ENCODE data around the gene GALNT9.

GALNT9 gene

DNA sequence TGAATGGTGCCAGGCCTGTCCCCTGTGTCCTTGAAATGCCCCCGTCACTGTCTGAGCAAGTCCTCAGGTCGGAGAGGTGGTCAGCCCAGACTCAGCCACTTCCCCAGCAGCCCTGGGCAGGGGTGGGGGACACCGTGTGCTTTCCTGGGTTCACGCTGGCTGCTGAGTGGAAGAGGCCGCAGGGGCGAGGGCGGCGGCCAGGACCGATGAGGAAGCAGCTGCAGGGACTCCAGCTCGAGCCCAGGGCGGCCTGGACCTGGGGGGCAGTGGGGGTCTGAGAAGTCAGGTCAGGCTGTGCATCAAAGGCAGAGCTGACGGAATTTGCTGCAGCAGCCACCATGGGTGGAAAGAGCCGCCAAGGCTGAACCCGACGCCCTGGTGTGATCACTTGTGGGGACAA, 156.8 kb downstream of the GALNT9 start:
- no peaks in the 10 kb centered on the region for H3K36me3 ChIP-seq (ENCODE audit: insufficient read depth, low read length)
- H3K4me3 ChIP-seq (ENCODE audit: low read length), result no peak overlapping the region
- peaks cover 50% of the 10 kb centered on the region for H3K27me3 ChIP-seq (ENCODE audit: insufficient read depth, low read length)
- no peak overlapping the region for H2AFZ ChIP-seq (ENCODE audit: low read depth, low read length)
- H3K9me3 ChIP-seq (ENCODE audit: low read length), result no peaks in the 10 kb centered on the region
- no peaks in the 10 kb centered on the region for H3K4me1 ChIP-seq (ENCODE audit: insufficient read depth, low read length)

DNA sequence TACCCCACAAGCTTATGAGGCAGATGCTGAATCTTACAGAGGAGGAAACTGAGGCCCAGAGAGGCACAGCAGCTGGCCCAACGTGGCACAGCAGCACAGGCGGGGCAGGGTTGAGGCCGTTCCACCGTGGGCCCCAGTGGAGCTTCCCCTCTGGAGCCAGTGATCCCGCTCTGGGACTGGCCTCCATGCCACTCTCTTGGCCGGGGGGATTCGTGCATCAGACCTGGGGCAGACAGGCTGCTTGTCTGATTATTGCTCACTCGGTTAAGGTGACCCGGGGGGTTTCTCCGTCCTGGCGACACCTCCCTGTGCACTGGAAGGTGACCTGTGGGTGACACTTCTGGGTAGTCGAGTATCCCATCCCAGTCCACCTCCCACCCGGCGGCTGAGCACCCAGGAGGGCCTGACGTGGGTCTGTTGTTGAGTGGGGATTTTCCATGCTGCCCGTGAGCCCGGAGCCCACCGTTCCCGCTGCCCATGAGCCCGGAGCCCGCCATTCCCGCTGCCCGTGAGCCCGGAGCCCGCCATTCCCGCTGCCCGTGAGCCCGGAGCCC, 157.3 kb downstream of the GALNT9 start:
- no peaks in the 10 kb centered on the region for H3K36me3 ChIP-seq (ENCODE audit: insufficient read depth, low read length)
- no peaks in the 10 kb centered on the region for H3K9me3 ChIP-seq (ENCODE audit: low read length)
- peaks cover 49% of the 10 kb centered on the region for H3K27me3 ChIP-seq (ENCODE audit: insufficient read depth, low read length)
- H3K4me1 ChIP-seq (ENCODE audit: insufficient read depth, low read length), result no peaks in the 10 kb centered on the region
- no peak overlapping the region for H3K4me3 ChIP-seq (ENCODE audit: low read length)
- H2AFZ ChIP-seq (ENCODE audit: low read depth, low read length), result no peak overlapping the region

DNA sequence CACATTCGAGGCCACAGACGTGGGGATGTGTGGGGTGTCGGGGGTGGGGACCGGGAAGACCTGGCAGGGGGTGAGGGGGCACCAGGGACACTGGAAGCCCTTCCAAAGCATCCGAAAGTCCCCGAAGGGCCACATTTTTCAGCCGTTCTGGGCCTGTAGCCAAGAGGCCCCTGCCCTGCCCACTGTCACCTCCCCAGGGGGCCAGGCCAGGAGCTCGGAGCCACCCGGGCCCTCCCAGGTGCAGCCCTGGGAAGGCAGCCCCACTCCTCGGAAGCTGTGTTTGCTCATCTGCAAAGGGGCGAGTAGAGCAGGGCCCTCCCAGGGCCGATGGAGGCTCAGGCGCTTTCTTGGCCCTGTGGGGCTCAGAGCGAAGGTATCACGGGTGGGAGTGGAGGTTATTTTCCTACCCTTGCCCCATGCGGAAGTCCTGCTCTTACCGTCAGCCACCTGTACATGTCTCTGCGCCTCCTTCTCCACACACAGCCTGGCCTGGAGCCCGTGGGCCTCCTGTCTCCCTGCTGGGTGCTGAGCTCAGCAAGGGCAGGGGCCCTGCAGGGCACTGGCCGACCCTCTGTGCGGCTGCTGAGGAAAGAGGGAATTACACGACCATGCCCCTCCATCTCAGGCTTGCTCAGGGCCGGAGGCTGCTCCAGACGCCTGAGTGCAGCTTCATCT, 158.0 kb downstream of the GALNT9 start:
- H3K9me3 ChIP-seq (ENCODE audit: low read length), result no peaks in the 10 kb centered on the region
- H3K27me3 ChIP-seq (ENCODE audit: insufficient read depth, low read length), result peaks cover 48% of the 10 kb centered on the region
- no peak overlapping the region for H3K4me3 ChIP-seq (ENCODE audit: low read length)
- no peaks in the 10 kb centered on the region for H3K4me1 ChIP-seq (ENCODE audit: insufficient read depth, low read length)
- no peak overlapping the region for H2AFZ ChIP-seq (ENCODE audit: low read depth, low read length)
- no peaks in the 10 kb centered on the region for H3K36me3 ChIP-seq (ENCODE audit: insufficient read depth, low read length)

DNA sequence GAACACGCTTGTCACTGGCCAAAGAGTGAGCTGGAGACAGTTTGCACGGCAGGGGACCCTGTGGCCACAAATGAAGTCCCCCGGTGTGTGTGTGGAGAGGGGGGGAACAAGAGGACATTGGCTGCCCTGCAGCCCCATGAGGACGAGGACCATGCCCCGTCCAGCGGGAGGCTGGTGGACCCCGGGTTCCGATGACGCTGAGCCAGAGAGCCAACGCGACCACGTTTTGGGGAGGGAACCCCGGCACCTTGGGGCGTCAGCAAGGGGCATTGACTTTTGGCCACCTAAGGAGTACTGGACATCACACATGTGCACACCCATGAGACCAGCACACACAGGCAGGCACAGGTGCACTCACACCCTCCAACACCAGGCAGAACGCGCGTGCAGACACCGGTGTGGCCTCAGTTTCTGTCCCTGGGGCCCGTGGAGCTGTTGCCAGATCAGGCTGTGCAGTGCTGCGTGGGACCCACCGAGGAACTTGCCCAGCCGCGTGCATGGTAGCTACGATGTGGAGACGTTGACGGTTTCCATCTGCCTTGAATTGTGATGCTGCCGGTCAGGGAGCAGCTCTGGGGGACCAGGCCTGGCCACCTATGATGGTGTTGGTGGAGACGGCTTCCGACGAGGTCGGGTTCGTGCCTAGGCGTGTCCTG, 158.6 kb downstream of the GALNT9 start:
- Histone ChIP-seq H3K4me1 (ENCODE audit: insufficient read depth, low read length) (no peaks in the 10 kb centered on the region), H3K27me3 (ENCODE audit: insufficient read depth, low read length) (peaks cover 48% of the 10 kb centered on the region), H3K36me3 (ENCODE audit: insufficient read depth, low read length) (no peaks in the 10 kb centered on the region), H3K4me3 (ENCODE audit: low read length) (no peak overlapping the region), H3K9me3 (ENCODE audit: low read length) (peaks cover 2% of the 10 kb centered on the region), H2AFZ (ENCODE audit: low read depth, low read length) (no peak overlapping the region)

DNA sequence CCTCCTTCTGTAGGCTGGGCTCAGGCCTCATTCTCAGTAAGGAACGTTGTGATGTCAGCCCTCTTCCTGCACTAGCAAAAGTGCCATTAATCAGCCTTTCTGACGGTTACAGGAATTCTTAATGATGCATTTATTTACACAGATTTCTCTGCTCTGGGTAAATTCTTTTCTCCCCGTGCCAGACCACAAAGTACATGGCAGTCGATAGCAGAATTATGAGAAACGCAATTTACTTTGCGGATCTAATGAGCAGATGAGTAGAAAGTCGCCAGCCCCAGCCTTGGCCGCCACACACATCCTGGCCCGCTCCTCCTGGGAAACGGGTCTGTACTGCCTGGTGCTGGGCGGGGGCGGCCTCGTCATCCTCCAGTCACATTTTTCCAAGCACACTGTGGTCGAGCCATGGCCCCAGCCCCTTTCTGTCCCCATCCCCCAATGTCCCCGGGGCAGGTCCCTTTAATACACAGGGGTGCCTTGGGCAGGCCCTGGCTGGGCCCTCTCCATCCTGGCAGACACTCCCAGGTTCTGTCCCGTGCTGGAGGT, 159.2 kb downstream of the GALNT9 start:
- no peaks in the 10 kb centered on the region for H3K4me1 ChIP-seq (ENCODE audit: insufficient read depth, low read length)
- H3K27me3 ChIP-seq (ENCODE audit: insufficient read depth, low read length), result peaks cover 45% of the 10 kb centered on the region

DNA sequence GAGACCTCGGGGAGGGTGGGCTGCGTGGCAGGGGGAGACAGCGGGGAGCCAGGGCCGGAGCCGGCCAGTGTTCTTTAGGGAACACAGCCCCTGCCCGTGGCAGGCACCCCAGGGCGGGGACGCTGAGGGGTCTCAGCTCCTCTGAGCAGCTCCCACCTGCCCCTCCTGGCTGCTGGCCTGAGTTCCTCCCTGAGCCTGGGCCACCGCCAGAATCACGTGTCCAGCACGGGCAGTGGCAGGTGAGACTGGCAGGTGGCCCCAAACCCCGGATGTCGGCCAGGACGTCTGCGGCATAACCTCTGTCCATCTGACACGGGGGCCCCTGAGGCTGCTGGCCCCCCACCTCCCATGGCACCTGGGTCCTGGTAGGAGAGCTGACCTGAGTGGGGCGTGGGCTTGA, 160.0 kb downstream of the GALNT9 start:
- H3K4me3 ChIP-seq (ENCODE audit: low read length), result no peak overlapping the region
- H3K27me3 ChIP-seq (ENCODE audit: insufficient read depth, low read length), result peaks cover 38% of the 10 kb centered on the region

More for the DNA sequence above, 159.2 kb downstream of the GALNT9 start:
- Histone ChIP-seq H3K4me3 (ENCODE audit: low read length) (no peak overlapping the region), H3K9me3 (ENCODE audit: low read length) (peaks cover 2% of the 10 kb centered on the region), H2AFZ (ENCODE audit: low read depth, low read length) (no peak overlapping the region), H3K36me3 (ENCODE audit: insufficient read depth, low read length) (no peaks in the 10 kb centered on the region)

DNA sequence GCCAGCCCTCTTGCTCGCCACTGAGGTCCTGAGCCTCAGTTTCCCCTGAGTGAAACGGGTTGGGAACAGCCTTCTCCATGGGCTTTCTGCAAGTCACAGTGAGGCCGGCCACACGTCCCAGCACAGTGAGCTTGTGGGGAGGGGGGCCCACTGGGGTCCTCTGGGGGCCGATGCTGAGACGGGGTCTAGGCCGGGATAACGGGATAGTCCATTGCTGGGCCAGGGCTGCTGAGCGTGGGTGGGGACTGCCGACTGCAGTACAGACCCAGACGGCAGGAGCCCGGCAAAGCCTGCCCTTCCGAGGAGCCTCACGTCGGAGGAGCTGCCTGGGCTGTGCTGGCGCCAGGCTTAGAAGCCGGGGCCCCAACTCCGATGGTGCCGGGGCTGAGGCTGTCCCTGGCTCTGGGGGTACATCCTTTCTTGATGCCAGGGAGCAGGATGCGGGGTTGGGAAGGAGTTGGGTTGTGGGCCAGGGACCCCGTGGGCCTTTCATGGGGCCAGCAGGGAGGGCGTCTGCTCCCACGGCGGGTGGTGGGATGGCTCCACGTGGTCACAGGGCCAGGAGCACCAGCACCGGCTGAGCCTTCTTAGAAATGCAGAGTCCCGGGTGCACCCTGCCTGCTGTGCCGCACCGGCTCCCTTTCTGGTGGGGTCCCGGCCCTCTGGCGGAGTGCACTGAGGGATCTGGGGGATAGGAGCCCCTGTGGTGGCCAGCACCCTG, 160.9 kb downstream of the GALNT9 start:
- Histone ChIP-seq H3K9me3 (ENCODE audit: low read length) (peaks cover 2% of the 10 kb centered on the region), H2AFZ (ENCODE audit: low read depth, low read length) (no peak overlapping the region), H3K36me3 (ENCODE audit: insufficient read depth, low read length) (no peaks in the 10 kb centered on the region), H3K27me3 (ENCODE audit: insufficient read depth, low read length) (peaks cover 32% of the 10 kb centered on the region), H3K4me1 (ENCODE audit: insufficient read depth, low read length) (no peaks in the 10 kb centered on the region), H3K4me3 (ENCODE audit: low read length) (no peak overlapping the region)

More for the DNA sequence above, 160.0 kb downstream of the GALNT9 start:
- Histone ChIP-seq H3K4me1 (ENCODE audit: insufficient read depth, low read length) (no peaks in the 10 kb centered on the region), H3K36me3 (ENCODE audit: insufficient read depth, low read length) (no peaks in the 10 kb centered on the region), H3K9me3 (ENCODE audit: low read length) (peaks cover 2% of the 10 kb centered on the region), H2AFZ (ENCODE audit: low read depth, low read length) (no peak overlapping the region)

DNA sequence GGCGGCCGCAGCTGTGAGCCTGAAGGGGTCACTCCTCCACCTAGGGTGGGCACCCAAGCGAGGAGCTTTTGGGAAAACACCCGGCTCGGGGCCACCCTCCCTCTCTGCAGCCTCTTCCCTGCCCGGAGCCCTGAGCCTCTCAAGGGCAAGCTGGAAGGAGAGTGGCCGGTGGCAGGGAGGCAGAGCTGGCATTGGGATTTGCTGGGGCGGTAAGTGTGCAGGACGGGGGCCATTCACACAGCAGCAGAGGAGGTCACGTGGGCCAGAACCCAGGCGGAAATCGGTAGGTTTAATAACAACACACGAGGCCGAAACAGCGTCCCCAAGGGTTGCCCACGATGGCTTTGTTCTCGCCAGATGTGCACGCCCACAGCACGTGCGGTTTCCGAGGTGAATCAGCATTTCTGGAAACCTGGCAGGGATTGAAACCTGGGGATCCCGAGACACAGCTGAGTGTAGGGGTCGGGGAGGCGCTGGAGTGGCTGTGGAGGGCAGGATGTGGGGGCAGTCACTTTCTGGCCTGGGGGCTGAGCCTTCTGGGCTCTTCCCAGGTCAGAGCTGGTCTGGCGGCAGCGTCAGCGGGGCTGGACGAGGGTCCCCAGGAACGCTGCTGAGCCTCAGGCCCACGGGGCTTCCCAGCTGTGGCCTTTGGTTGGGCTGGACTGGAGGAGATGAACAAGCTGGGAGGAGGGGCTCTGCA, 161.6 kb downstream of the GALNT9 start:
- Histone ChIP-seq H3K4me3 (ENCODE audit: low read length) (no peak overlapping the region), H3K27me3 (ENCODE audit: insufficient read depth, low read length) (peaks cover 26% of the 10 kb centered on the region), H2AFZ (ENCODE audit: low read depth, low read length) (no peak overlapping the region), H3K9me3 (ENCODE audit: low read length) (peaks cover 2% of the 10 kb centered on the region), H3K36me3 (ENCODE audit: insufficient read depth, low read length) (no peaks in the 10 kb centered on the region), H3K4me1 (ENCODE audit: insufficient read depth, low read length) (no peaks in the 10 kb centered on the region)

DNA sequence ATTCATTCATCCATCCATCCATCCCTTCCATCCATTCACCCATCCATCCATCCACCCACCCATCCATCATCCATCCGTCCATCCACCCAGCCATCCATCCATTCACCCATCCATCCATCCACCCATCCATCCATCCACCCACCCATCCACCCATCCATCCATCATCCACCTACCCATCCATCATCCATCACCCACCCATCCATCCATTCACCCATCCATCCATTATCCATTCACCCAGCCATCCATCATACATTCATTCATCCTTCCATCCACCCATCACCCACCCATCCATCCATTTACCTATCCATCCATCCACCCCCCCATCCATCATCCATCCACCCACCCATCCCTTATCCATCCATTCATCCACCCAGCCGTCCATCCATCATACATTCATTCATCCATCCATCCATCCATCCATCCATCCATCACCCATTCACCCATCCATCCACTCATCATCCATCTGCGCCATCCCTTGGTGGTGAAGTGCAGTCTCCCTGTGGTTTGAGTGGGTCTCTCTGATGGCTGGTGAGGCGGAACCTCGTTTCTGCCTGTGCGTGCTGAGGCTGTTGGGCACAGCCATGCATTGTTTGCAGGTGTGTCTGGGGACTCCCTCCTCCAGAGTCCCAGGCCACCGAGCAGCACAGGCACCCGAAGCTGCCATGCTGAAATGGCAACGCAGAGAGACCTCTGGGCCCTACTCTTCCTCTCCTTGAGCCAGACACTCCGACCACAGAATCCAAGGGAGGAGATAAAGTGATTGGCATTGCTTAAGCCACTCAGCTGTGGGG, 162.4 kb downstream of the GALNT9 start:
- no peak overlapping the region for H2AFZ ChIP-seq (ENCODE audit: low read depth, low read length)
- peaks cover 2% of the 10 kb centered on the region for H3K9me3 ChIP-seq (ENCODE audit: low read length)
- no peaks in the 10 kb centered on the region for H3K4me1 ChIP-seq (ENCODE audit: insufficient read depth, low read length)
- H3K36me3 ChIP-seq (ENCODE audit: insufficient read depth, low read length), result no peaks in the 10 kb centered on the region
- peaks cover 20% of the 10 kb centered on the region for H3K27me3 ChIP-seq (ENCODE audit: insufficient read depth, low read length)
- H3K4me3 ChIP-seq (ENCODE audit: low read length), result no peak overlapping the region

DNA sequence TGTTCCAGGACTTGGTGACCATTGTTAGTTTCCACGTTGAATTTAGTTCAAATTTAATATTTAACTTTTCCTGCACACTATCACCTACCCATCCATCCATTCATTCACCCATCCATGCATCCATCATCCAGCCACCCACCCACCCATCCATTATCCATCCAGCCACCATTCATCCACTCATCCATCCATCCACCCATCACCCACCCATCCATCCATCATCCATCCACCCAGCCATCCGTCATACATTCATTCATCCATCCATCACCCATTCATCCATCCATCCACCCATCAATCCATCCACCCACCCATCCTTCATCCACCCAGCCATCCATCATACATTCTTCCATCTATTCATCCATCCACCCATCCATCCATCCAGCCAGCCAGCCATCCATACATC, 163.3 kb downstream of the GALNT9 start:
- Histone ChIP-seq H2AFZ (ENCODE audit: low read depth, low read length) (no peak overlapping the region), H3K27me3 (ENCODE audit: insufficient read depth, low read length) (peaks cover 12% of the 10 kb centered on the region), H3K9me3 (ENCODE audit: low read length) (peaks cover 2% of the 10 kb centered on the region), H3K4me1 (ENCODE audit: insufficient read depth, low read length) (no peaks in the 10 kb centered on the region), H3K36me3 (ENCODE audit: insufficient read depth, low read length) (no peaks in the 10 kb centered on the region), H3K4me3 (ENCODE audit: low read length) (no peak overlapping the region)

DNA sequence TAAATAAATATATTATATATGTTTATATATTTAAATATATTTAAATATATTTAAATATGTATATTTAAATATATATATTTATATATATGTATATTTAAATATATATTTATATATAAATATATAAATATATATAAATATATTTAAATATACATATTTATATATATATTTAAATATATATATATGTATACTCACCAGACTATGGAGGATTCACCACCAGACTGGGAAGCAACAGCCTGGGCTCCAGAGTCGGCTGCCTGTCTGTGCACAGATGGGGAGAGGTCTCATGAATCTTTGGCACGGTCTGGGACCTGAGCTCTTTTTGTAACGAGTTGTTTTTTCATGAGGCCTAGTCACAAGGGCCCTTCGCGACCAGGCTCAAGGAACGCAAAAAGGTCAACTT, 163.8 kb downstream of the GALNT9 start:
- Histone ChIP-seq H2AFZ (ENCODE audit: low read depth, low read length) (no peak overlapping the region), H3K27me3 (ENCODE audit: insufficient read depth, low read length) (peaks cover 7% of the 10 kb centered on the region), H3K4me1 (ENCODE audit: insufficient read depth, low read length) (no peaks in the 10 kb centered on the region), H3K4me3 (ENCODE audit: low read length) (no peak overlapping the region), H3K36me3 (ENCODE audit: insufficient read depth, low read length) (no peaks in the 10 kb centered on the region), H3K9me3 (ENCODE audit: low read length) (peaks cover 2% of the 10 kb centered on the region)

DNA sequence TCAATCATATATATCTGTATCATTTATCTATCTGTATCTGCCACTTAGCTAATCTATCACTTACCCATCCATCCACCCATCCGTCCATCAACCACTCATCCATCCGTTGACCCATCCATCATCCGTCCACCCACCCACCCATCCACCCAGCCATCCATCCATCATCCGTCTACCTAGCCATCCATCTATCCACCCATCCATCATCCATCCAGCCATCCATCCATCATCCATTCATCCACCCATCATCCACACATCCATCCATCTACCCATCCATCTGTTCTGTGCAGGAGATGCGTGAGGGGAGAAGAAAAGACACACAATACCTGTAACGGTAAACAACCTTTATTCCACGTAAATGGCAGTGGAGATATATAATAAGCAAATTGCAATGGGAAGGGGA, 165.0 kb downstream of the GALNT9 start:
- peaks cover 2% of the 10 kb centered on the region for H3K9me3 ChIP-seq (ENCODE audit: low read length)
- H3K36me3 ChIP-seq (ENCODE audit: insufficient read depth, low read length), result no peaks in the 10 kb centered on the region

More for the DNA sequence above, 165.0 kb downstream of the GALNT9 start:
- H3K4me1 ChIP-seq (ENCODE audit: insufficient read depth, low read length), result no peaks in the 10 kb centered on the region
- no peaks in the 10 kb centered on the region for H3K27me3 ChIP-seq (ENCODE audit: insufficient read depth, low read length)
- H3K4me3 ChIP-seq (ENCODE audit: low read length), result no peak overlapping the region
- no peak overlapping the region for H2AFZ ChIP-seq (ENCODE audit: low read depth, low read length)

All from neuron (in vitro differentiated cells).